Measurements from ENCODE around the gene DNPEP.

DNPEP gene

GRCh38 chr2:219387306-219388120, at the start of gene DNPEP:
TSS of gene DNPEP (minus strand) at chr2:219387912. CDS start at chr2:219387794, 118 bp downstream.
- peak; percentile 90 for DNase-seq (ENCODE audit: low read depth)

- DNase-seq (ENCODE audit: low read depth), result no peak
These were observed 49.4 kb upstream of the DNPEP start for GRCh38 chr2:219437141-219437540.

GRCh38 chr2:219436491-219436890, 48.8 kb upstream of the DNPEP start:
- DNase-seq (ENCODE audit: low read depth), result no peak

- DNase-seq (ENCODE audit: low read depth), result no peak
These were observed 48.0 kb upstream of the DNPEP start for GRCh38 chr2:219435701-219436100.

DNA sequence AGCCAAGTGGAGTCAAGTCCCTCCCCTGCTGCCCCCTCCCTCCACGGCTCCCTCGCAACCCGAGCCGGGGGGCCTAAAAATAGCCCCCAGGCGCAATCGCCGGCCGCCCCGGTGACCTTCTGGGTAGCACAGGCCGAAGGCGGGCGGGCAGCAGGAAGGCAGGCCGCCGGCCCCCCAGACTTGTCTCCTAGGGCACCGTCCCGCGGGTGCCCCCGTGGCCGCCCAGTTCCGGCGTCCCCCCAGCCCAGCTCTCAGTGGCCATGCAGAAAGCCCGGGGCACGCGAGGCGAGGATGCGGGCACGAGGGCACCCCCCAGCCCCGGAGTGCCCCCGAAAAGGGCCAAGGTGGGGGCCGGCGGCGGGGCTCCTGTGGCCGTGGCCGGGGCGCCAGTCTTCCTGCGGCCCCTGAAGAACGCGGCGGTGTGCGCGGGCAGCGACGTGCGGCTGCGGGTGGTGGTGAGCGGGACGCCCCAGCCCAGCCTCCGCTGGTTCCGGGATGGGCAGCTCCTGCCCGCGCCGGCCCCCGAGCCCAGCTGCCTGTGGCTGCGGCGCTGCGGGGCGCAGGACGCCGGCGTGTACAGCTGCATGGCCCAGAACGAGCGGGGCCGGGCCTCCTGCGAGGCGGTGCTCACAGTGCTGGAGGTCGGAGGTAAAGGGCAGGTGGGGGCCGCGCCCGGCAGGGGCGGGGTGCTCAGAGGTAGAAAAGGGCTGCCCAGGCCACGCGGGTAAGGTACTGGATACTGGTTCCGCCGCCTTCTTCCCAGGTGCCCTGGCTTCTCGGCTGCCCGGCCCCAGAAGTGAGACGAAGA, 47.2 kb upstream of the DNPEP start, which contains the start of gene SPEG:
SPEG (plus strand) TSS at position 126 of the 808 bp plus-strand sequence; CDS start at position 261, 135 bp downstream.
- no peak for DNase-seq (ENCODE audit: low read depth)

DNA sequence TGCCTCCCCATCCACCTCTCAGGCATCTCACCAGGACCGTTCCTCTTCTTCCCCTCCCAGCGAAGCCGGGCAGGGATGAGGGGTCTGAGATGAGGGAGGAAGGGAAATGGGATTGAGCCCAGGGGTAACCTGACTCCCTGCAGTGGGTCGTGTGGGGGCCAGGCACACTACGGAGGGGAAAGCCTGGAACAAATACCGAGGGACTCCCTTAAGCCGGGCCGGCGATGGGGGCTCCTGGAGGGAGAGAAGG, 46.7 kb upstream of the DNPEP start:
- no peak for DNase-seq (ENCODE audit: low read depth)

DNA sequence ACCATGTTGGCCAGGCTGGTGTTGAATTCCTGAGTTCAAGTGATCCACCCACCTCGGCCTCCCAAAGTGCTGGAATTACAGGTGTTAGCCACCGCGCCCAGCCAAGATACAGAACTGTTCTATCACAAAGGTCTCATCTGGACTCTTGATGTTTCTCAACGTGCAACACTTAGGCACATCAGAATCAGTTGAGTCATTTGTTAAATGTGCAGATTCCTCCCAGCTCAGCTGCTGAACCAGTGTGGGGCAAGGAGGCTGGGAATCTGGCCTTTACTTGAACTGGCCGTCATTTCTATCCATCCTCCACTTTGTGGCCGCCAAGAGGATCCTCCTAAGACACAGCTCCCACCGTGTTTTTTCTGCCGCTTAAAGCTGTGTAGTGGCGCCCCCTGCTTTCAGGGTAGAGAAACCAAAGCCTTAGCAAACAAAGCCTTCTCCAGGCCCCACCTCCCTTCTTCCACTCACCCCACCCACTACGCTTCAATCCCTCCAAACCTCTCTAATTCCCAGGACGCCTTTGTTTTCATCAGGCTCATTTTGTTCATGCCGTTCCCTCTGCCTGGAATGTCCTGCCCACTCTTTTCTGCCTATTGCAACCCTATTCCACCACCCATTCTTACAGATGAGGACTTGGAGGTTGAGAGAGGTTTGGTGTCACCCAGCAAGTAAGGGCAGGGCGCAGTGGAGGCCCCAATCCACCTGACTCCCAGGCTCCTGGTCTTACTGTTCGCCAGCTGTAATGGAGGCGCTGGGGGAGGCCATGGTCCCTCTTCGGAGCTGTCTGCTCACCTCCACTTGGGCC, 46.2 kb upstream of the DNPEP start:
- no peak for DNase-seq (ENCODE audit: low read depth)

- no peak for DNase-seq (ENCODE audit: low read depth)
These were observed 43.2 kb upstream of the DNPEP start for GRCh38 chr2:219430633-219431615.

DNA sequence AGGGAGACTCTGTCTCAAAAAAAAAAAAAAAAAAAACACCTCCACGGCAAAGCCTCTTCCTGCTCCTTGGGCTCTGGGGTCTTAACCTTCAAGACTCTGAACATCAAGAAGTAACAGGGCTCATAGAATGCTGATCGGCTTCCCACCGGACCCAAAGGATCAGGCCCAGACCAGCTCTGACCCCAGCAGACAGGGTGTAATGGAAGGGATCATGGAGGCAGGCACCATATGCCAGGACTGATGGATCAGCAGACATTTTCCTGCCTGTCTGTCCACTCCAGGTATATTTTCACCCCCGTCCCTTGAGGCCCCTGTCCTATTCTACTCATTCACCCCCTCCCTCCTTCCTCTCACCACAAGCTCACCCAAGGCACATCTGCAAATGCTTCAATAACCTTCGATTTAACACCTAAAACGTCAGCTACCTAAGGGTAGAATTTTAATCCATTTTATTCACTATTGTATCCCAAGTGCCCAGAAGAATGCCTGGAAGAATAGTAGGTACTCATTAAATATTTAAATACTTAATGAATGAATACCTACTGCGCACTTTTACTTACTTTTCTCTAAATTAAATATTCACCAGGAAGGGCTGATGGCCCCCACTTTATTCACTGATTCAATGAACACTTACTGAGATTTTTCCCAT, 42.4 kb upstream of the DNPEP start:
- DNase-seq (ENCODE audit: low read depth), result no peak

GRCh38 chr2:219428469-219428868, 40.8 kb upstream of the DNPEP start:
- DNase-seq (ENCODE audit: low read depth), result no peak

DNA sequence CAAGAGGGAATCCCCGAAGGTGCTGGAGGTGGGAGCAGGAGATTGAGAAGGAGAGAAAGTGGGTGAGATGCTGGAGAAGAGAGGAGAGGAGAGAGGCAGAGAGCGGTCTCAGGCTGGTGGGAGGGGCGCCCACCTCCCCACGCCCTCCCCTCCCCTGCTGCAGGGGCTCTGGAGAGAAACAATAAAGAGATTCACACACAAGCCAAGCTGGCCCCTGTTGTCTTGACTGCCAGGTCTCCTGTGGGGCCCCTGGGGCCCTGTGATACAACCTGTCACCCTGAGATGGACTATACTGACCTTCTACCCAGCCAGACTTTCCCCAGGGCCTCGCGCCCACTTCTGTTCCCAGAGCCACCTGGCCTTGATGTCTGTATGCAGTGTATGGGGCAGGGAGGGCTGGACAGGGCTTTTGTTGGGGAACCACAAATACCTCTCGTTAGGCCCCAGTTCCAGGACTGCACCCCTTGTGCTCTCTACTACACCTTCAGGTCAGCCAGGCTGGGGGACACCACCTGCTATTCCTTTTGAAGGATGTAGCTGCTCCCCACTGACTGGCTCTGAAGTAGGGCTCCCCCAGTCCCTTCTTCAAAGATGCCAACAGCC, 38.9 kb upstream of the DNPEP start:
- DNase-seq (ENCODE audit: low read depth), result no peak

GRCh38 chr2:219426068-219426443, 38.3 kb upstream of the DNPEP start:
- DNase-seq (ENCODE audit: low read depth), result no peak

- DNase-seq (ENCODE audit: low read depth), result no peak
These were observed 37.7 kb upstream of the DNPEP start for GRCh38 chr2:219425238-219426067.

DNA sequence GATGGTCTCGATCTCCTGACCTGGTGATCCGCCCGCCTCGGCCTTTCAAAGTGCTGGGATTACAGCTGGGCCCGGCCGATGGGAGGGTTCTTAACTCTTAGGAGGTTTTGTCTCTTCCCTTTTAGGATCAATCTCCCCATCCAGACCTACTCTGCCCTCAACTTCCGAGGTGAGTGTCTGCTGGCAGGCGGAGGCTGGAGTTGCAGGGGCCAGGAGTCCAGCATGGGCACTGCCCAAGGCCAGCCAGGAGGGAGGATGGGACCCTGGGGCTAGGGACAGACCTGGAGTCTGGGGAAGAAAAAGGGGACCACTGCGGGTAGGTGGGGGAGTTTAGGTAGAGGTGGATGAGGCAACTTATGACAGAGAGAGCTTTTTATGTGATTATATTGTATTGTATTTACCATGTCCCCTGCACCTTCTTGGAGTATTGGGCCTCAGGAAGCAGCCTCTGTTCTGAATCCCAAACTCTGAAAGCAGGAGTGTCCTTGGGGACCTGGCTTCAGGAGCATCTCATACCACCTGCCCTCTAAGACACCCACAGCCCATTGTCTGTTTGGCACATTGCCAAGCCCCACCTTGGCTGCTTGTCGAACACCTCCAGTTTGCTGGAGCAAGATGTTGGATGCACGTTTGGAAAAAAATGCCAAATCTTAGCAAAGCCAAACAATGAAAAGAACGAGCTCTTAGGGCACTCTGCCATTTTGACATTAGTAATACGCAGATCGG, 36.1 kb upstream of the DNPEP start:
- DNase-seq (ENCODE audit: low read depth), result no peak

GRCh38 chr2:219422952-219423534, 35.3 kb upstream of the DNPEP start:
- DNase-seq (ENCODE audit: low read depth), result no peak

DNA sequence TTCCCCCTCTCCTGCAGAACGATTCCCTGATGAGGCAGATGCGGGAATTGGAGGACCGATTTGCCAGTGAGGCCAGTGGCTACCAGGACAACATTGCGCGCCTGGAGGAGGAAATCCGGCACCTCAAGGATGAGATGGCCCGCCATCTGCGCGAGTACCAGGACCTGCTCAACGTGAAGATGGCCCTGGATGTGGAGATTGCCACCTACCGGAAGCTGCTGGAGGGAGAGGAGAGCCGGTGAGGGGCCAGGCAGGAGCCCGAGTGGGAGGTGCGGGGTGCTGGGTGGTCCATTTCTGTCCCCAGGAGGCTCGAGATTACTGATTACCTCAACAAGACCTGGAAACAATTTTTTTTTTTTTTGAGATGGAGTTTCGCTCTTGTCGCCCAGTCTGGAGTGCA, 33.6 kb upstream of the DNPEP start:
- DNase-seq (ENCODE audit: low read depth), result no peak

- no peak for DNase-seq (ENCODE audit: low read depth)
These were observed 33.0 kb upstream of the DNPEP start for GRCh38 chr2:219420687-219421086.
